Ishikawa (cell line): ENCODE measurements around the gene IP6K3.

Source experiments
- CEBPB ChIP-seq: IDR thresholded peaks from 2 replicates; pipeline ENCODE4 v1.6.1; 2012
- CREB1 ChIP-seq: IDR thresholded peaks from 2 replicates; pipeline ENCODE4 v1.6.1; 2012; ENCODE audit warnings: low read depth
- EGR1 ChIP-seq: IDR thresholded peaks from 2 replicates; pipeline ENCODE4 v1.6.1; 2012
- EP300 ChIP-seq: IDR thresholded peaks from 2 replicates; pipeline ENCODE4 v1.6.1; 2012; ENCODE audit warnings: borderline replicate concordance
- FOXM1 ChIP-seq: IDR thresholded peaks from 2 replicates; pipeline ENCODE4 v1.6.1; 2012; ENCODE audit warnings: low read depth, borderline replicate concordance
- NFIC ChIP-seq: IDR thresholded peaks from 2 replicates; pipeline ENCODE4 v1.6.1; 2012
- RAD21 ChIP-seq: IDR thresholded peaks from 2 replicates; pipeline ENCODE4 v1.6.1; 2012; ENCODE audit warnings: low read depth
- REST ChIP-seq: IDR thresholded peaks from 2 replicates; pipeline ENCODE4 v1.6.1; 2012; ENCODE audit warnings: low read depth, mild to moderate bottlenecking
- TAF1 ChIP-seq: IDR thresholded peaks from 2 replicates; pipeline ENCODE4 v1.6.1; 2012; ENCODE audit warnings: low read depth, mild to moderate bottlenecking
- TCF12 ChIP-seq: IDR thresholded peaks from 2 replicates; pipeline ENCODE4 v1.6.1; 2012; ENCODE audit warnings: low read depth
- TEAD4 ChIP-seq: IDR thresholded peaks from 2 replicates; pipeline ENCODE4 v1.6.1; 2012
- USF1 ChIP-seq: IDR thresholded peaks from 2 replicates; pipeline ENCODE4 v1.6.1; 2012
- YY1 ChIP-seq: IDR thresholded peaks from 2 replicates; pipeline ENCODE4 v1.6.1; 2012; ENCODE audit warnings: low read depth
- ZBTB7A ChIP-seq: IDR thresholded peaks from 2 replicates; pipeline ENCODE4 v1.6.1; 2012; ENCODE audit warnings: low read depth
- TF ChIP-seq, protein P1 (sequence below): IDR thresholded peaks from 2 replicates; pipeline ENCODE4 v1.6.1; 2012

Gene IP6K3

GRCh38 chr6:33721508-33721907 is 25.2 kb downstream of the IP6K3 start:
- TF ChIP-seq REST (no peak), FOXM1 (no peak), YY1 (no peak), USF1 (no peak), NFIC (no peak), TEAD4 (no peak), EGR1 (no peak), CREB1 (no peak), TAF1 (no peak), CEBPB (no peak), TCF12 (no peak), EP300 (no peak), ZBTB7A (no peak), RAD21 (no peak)
- TF ChIP-seq, protein P1, sequence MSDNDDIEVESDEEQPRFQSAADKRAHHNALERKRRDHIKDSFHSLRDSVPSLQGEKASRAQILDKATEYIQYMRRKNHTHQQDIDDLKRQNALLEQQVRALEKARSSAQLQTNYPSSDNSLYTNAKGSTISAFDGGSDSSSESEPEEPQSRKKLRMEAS, result no peak

- no peak for TF ChIP-seq ZBTB7A
- no peak for TF ChIP-seq USF1
- no peak for TF ChIP-seq TEAD4
- TF ChIP-seq TCF12, result no peak
- TF ChIP-seq RAD21, result no peak
- no peak for TF ChIP-seq YY1
- TF ChIP-seq EP300, result no peak
- TF ChIP-seq CREB1, result no peak
- TF ChIP-seq CEBPB, result no peak
- no peak for TF ChIP-seq FOXM1
Observed at GRCh38 chr6:33720998-33721397, 25.7 kb downstream of the IP6K3 start.

DNA sequence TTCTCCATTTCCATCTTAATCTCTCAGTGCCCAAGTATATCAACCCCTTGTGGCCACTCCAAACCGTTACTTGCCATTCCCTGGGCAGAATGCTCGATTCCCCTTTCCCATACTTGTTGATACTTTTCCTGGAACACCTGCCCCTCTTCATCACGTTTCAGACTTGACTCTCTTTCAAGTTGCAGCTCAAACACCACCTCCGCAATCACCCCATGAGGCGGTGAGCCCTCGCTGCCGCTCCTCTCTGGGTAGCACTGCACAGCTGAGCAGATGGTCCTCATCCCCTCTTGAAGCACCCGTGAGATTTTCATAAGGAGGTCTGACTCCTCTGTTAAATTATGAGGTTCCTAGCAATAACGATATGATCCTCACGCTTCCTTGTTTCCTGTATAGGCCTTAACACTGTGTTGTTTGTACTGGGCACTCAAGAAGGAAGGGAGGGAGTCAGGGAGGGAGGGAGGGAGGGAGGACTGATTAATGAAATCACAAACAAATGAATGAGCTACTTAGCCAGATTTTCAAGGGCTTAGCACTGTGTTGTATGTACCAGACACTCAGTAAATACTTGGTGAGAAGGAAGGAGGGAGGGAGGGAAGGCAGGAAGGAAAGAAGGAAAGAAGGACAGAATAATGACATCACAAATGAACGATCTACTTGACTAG is 27.2 kb downstream of the IP6K3 start:
- TF ChIP-seq EGR1, result no peak
- no peak for TF ChIP-seq EP300
- no peak for TF ChIP-seq TCF12
- TF ChIP-seq RAD21, result no peak
- no peak for TF ChIP-seq NFIC
- no peak for TF ChIP-seq ZBTB7A
- no peak for TF ChIP-seq TAF1
- TF ChIP-seq YY1, result no peak
- TF ChIP-seq, protein P1, result no peak
- no peak for TF ChIP-seq CREB1
- TF ChIP-seq CEBPB, result no peak
- TF ChIP-seq USF1, result no peak
- no peak for TF ChIP-seq TEAD4
- TF ChIP-seq REST, result no peak
- no peak for TF ChIP-seq FOXM1

GRCh38 chr6:33718713-33719112 is 28.0 kb downstream of the IP6K3 start:
- TF ChIP-seq CREB1 (no peak), REST (no peak), NFIC (no peak), TCF12 (no peak), EP300 (no peak), CEBPB (no peak), USF1 (no peak), FOXM1 (no peak), TEAD4 (no peak), TAF1 (no peak), ZBTB7A (no peak), YY1 (no peak)
- TF ChIP-seq, protein P1, result no peak
